Stimulated activated CD4-positive, alpha-beta T cell treated with anti-CD3 and anti-CD28 coated beads, Interleukin-12 subunit alpha, Interleukin-12 subunit beta, amount 100 ng/mL, for 24 hours (primary cell): Measurements from ENCODE around the gene GRAMD1B.

Experiments
- DNase-seq, 2 experiments: peaks; one replicate each; pipeline ENCODE4 v3.0.0-alpha.2; 2020; ENCODE audit warnings: low read depth in 2 of 2

GRAMD1B gene

GRCh38 chr11:123588117-123588863, 158.2 kb downstream of the GRAMD1B start:
- no peak for DNase-seq

DNA sequence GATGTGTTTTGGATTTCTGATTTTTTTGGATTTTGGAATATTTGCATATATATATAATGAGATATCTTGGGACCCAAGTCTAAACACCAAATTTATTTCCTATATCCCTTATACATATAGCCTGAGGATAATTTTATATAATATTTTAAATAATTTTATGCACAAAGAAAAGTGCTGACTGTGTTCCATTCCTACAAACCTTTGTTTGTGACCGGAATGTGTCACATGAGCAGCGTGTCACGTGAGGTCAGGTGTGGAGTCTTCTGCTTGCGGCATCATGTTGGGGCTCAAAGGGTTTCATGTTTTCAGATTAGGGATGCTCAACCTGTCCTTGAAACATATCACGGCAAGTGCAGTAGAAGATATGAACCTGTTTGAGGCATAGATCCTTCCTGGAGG, 158.8 kb downstream of the GRAMD1B start:
- no peak for DNase-seq

- DNase-seq: no peak
Observed at GRCh38 chr11:123590296-123590912, 160.3 kb downstream of the GRAMD1B start.

DNA sequence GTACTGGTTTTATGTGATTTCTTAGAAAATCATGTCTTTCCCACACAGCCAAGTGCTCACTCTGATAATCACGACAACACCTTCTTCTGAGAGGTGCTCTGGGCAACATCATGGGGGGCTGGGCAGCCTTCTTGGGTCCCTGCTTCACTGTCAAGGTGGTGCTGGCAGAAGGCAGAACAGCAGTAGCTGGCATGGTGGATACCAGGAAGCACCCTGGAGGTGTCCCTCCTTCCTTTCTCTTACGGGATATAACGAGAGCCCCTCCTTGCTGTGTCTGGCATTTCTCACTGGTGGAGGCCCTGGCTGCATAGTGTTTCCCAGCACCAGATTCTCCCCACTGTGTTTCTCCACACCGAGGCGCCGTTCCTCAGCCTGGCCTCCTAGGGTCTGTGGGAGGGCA, 163.5 kb downstream of the GRAMD1B start:
- no peak for DNase-seq

GRCh38 chr11:123594188-123594901, 164.3 kb downstream of the GRAMD1B start:
- no peak for DNase-seq

DNA sequence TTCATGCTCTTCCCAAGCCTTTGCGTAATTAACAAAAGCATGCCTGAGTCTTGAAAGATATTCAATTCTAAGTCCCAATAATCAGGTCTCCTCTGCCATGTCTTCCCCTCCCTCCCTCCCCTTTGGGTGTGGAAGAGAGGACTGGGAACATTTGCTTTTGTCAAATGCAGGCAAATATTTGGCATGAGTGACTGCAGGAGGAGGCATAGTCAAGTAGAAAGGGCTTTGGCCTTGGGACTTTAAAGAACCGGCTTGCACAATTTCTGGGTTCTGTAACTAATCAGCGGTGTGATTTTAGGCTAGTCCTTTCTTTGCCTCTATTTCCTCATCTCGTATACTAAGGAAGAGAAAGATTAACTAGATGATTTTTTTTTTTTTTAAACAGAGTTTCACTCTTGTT, 164.9 kb downstream of the GRAMD1B start:
- DNase-seq: no peak

DNA sequence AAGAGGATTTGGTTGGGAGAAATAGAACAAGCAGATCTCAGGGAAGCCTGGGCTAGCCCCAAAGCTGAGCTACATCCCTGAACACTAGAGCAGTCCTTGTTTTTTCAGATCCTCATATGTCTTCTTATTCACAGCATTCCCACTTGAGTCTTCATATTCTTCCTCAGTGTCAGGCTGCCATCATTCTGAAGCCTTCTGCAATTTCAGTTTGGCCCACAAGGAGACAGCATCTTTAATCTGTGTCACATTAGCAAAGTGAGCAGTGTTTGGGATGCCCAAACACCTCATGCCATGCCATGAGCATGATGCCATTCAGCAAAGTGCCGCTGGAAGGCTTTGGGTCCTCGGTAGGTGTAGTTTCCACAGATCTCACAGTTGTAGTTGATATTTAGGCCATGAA, 167.8 kb downstream of the GRAMD1B start:
- no peak for DNase-seq

DNA sequence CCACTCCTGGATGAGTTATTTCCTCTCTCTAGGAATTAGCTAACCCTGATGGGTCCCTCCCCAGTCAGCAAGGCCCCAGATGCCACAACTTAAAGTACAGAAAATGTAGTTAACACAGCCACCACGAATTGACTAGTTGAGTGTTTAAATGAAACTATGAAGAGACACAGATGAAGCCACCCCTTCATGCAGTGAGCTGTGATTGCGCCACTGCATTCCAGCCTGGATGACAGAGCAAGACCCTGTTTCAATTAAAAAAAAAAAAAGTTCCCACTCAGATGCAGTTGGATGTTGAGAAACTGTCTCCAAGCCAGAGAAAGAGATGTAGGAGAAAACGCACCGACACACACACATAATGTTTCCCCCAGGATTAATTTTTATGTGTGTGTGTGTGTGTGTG, 171.1 kb downstream of the GRAMD1B start:
- no peak for DNase-seq

DNA sequence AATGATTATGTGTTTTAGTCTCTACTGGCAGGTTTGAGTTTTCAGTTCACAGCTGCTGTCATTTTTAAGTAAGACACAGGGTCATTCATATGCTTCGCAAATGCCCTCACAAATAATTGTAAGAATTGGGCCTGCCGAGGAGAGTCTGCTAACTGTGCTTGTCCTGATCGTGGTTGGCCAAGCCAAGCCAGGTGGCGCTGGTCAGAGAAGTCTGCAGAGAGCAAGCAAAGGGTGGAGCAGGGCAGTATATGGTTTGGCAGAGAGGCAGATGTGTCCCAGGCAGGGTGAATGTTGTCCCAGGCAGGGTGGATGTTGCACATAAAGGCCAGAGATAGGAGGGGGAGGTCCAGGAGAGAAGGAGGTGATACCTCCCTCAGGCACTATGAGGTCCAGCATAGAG, 171.7 kb downstream of the GRAMD1B start:
- DNase-seq: no peak

DNA sequence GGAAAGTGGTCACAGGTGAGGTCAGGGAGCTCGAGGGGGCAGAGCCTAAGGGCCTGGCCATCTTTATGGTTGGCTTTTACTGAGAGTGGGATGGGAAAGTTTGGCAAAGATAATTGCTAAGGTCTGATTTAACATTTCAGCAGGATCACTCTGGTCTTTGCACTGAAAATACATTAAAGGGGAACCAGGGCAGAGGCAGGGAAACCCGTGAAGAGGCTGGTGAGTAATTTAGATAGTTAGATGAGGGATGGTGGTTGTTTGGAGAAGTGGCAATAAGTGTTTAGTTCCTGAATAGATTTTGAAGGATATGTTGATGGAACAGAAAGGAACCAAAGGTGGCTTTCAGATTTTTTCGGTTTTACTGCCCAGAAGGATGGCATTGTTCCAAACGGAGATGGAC, 173.6 kb downstream of the GRAMD1B start:
- no peak for DNase-seq

DNA sequence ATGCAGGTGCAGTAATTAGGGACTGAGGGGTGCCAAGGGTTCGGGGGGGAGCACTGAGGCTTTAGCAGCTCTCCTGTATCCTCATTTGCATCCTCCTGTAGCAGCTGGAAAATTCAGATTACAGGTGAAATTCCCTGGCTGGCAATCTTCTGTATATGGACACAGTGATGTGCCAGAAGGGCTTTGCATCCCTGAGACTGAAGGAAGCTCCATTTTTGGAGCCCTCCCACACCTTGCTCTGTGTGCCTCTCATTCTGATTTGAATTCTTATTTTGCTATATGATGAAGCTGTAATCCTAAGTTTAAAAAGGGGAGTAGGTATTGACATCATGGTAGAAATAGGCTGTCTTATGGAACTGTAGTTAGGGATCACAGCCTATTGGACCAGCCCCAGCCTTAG, 177.7 kb downstream of the GRAMD1B start:
- DNase-seq: no peak

GRCh38 chr11:123608371-123608770, 178.3 kb downstream of the GRAMD1B start:
- DNase-seq: no peak

- DNase-seq: no peak
Observed at GRCh38 chr11:123608945-123609344, 178.9 kb downstream of the GRAMD1B start.

GRCh38 chr11:123611698-123612097, 181.6 kb downstream of the GRAMD1B start:
- no peak for DNase-seq

DNA sequence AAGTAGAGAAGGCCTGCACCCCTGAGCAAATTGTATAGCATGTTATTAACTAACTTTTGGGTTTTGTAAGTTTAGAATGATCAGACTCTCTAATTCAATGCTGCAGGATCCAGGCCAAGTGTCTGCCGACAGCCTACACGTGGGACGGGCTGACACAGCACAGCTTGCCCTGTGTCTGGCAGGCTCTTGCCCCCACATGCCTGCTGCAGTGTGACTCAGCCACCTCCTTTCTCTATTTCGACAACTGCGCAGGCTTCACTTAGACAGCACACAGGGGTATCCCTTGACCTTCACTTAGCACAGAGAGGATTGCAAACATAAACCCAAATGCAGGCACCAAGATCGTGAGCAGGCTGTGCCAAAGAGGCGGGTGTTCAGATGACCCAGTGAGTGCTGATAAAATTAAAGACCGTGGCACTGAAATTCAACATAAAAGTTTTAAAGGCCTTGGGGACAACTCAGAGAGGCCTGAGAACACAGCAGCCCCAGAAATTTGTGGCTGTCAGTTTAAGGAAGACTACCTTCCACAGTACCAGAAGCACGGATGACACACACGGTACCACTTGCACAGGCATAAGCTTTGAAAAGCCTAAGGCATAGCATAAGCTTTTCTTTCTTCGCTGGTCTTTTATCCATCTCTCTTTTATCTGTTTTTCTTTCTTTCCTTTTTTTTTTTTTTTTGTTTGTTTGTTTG, 186.6 kb downstream of the GRAMD1B start:
- DNase-seq: no peak

DNA sequence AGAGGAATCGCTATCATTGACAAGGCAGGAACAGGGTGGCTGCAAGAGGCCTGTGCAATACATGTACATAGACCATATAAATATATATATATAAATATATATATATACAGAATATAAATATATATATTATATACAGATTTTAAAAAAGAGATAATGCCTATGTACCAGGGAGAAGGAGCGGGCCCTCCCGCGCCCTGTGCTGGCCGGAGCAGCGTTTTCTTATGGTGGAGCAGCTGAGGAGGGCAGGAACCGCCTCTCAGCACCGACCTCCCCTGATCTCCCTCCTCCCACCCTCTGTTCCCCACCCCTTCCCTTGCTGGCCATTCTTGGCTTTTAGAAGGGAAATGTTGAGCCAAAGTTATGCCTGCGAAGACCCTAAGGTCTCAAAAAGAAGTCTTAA, 192.5 kb downstream of the GRAMD1B start:
- DNase-seq: no peak

GRCh38 chr11:123624974-123625373, 194.9 kb downstream of the GRAMD1B start:
- no peak for DNase-seq

DNA sequence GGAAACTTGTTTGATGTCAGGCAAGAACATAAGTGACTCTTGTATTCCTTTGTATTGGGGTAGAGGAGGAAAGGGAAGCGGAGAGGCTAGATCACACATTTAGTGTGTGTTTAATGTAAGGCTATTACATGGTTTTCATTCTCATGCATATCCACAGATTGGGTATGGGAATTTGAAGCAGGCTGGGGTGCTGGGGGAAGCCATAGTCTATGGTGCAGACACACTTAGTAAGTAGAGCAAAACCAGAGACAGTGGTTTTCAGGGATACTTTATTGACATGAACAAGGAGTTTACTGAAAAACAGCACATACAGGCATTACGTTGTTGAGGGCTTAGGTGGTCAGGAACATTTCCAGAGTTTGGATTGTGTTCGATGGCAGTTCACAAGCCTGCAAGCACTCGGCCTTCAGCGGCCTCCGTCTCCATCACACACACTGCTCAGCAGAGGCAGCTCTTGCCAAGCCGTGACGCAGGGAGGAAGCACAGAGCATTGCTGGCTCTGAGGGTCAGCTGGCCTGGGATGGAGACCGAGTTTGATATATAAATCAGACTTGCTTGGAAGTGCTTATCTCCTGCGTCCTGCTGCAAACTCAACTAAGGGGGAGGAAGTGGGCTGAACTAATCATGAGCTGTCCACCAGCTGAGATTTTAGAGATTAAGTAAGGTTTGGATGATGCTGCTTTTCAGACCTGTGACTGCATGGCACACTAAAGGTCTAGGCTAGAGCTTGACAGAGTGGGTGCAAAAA, 199.0 kb downstream of the GRAMD1B start:
- DNase-seq: no peak

GRCh38 chr11:123630126-123630608, 200.1 kb downstream of the GRAMD1B start:
- no peak for DNase-seq

DNA sequence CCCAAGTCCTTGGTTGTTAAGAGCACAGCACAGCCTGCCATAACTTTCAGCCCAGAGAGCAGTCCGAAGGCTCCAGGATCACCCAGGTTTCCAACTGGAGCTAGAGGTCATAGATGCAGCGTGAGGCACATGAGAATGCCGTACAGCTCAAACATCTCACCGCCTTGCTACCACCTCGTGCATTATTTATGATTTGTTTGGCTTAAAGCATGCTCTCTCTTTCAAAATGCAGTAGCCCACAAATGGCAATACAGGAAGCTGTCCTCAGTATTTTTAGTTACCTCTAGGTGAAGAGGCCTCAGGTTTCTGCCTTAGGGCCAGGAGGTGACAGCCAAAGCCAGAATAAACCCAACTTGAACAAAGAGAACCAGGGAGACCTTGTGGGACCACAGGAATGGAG, 210.0 kb downstream of the GRAMD1B start:
- DNase-seq: no peak

GRCh38 chr11:123640677-123641494, 210.8 kb downstream of the GRAMD1B start:
- DNase-seq: peak; percentile 14 to 41
